HCT116 (cell line): Measurements from ENCODE around the gene EN2. TPM values are rescaled to one million over a fixed set of nuclear protein-coding genes. Genes with fewer than 3 reads are reported as not detected.

ENCODE experiments used
- ATAC-seq: fragments of 200-7000 bp; cut with Tn5 transposase; 2 replicates; pipeline ENCODE4 v1.9.1; 2020; ENCODE audit warnings: mild to moderate bottlenecking, moderate library complexity
- BruUV-seq: library from RNA; stranded (reverse); fragments of 400-500 nt; replicated peaks from 2 replicates; lab custom pipeline; 2021; lab: Mats Ljungman, UMichigan
- CTCF ChIA-PET: fragments of 300-600 bp; sonication (Branson Sonifier 250); formaldehyde crosslinking; loops from one replicate; lab custom pipeline; 2021; ENCODE audit warnings: antibody characterized with exemption; lab: Charles Lee
- POLR2A ChIA-PET: fragments of 300-600, 350-600 bp; sonication (Branson Sonifier 250); formaldehyde crosslinking; loops from one replicate; lab custom pipeline; 2021; ENCODE audit warnings: antibody characterized with exemption; lab: Charles Lee
- RAD21 ChIA-PET, 2 experiments: fragments of 300-600 bp; sonication (Branson Sonifier 250); formaldehyde crosslinking; loops; one replicate each; lab custom pipeline; 2023; ENCODE audit warnings: low total read pairs in 2 of 2; ENCODE audit not compliant: uncharacterized antibody in 2 of 2, unreplicated experiment in 2 of 2, low non-redundant PET in 1 of 2; lab: Charles Lee
- DNase-seq: peaks from one replicate; pipeline ENCODE4 v3.0.0-alpha.2; 2010; ENCODE audit warnings: low read depth, low spot score
- H2AFZ ChIP-seq: fragments of 200-600 bp; shearing (Covaris generic), sonication (generic); 2 replicates; pipeline ENCODE4 v1.6.1; 2017; ENCODE audit warnings: low read depth, mixed run types, mixed read lengths, antibody characterized with exemption, low read length; ENCODE audit not compliant: poor library complexity, severe bottlenecking
- H3K27ac ChIP-seq: 2 replicates; pipeline ENCODE4 v1.5.1; 2012; ENCODE audit warnings: low read depth, low read length
- H3K27me3 ChIP-seq: fragments of 200-600 bp; sonication (generic); 2 replicates; pipeline ENCODE4 v1.6.1; 2016; ENCODE audit warnings: mixed run types, low read length, mixed read lengths; ENCODE audit not compliant: insufficient read depth
- H3K36me3 ChIP-seq, 2 experiments: fragments of 200-500 bp in 1 of 2; fragments of 200-600 bp in 1 of 2; sonication (Bioruptor generic) in 1 of 2; sonication (generic) in 1 of 2; 2 replicates each; pipeline versions ENCODE4 v1.5.1 to v1.6.1; 2014 to 2016; ENCODE audit warnings: low read length in 2 of 2, inconsistent platforms in 1 of 2, mixed read lengths in 1 of 2, mixed run types in 1 of 2; ENCODE audit not compliant: insufficient read depth in 2 of 2, control insufficient read depth in 1 of 2
- H3K4me1 ChIP-seq, 2 experiments: fragments of 200-600 bp in 1 of 2; sonication (generic) in 1 of 2; 2 replicates each; pipeline versions ENCODE4 v1.5.1 to v1.6.1; 2012 to 2017; ENCODE audit warnings: low read length in 2 of 2, inconsistent platforms in 1 of 2, mild to moderate bottlenecking in 1 of 2, mixed read lengths in 1 of 2, mixed run types in 1 of 2, moderate library complexity in 1 of 2; ENCODE audit not compliant: insufficient read depth in 2 of 2, control insufficient read depth in 1 of 2
- H3K4me2 ChIP-seq: fragments of 200-600 bp; sonication (generic); 2 replicates; pipeline ENCODE4 v1.6.1; 2017; ENCODE audit warnings: mixed run types, low read length, mixed read lengths
- H3K4me3 ChIP-seq, 2 experiments: fragments of 200-600 bp in 1 of 2; sonication (generic) in 1 of 2; replicated peaks in 1 of 2; 2 replicates each; pipeline ENCODE4 v1.5.1; 2011 to 2016; ENCODE audit warnings: low read length in 2 of 2, control low read depth in 1 of 2, low read depth in 1 of 2, mild to moderate bottlenecking in 1 of 2, mixed read lengths in 1 of 2, mixed run types in 1 of 2
- H3K79me2 ChIP-seq: fragments of 200-600 bp; sonication (generic); 2 replicates; pipeline ENCODE4 v1.6.1; 2017; ENCODE audit warnings: mild to moderate bottlenecking, mixed run types, low read length, moderate library complexity, mixed read lengths; ENCODE audit not compliant: insufficient read depth
- H3K9ac ChIP-seq: fragments of 200-600 bp; sonication (generic); 2 replicates; pipeline ENCODE4 v1.6.1; 2016; ENCODE audit warnings: low read length, mixed read lengths
- H3K9me2 ChIP-seq: fragments of 200-600 bp; sonication (generic), shearing (Covaris generic); 2 replicates; pipeline ENCODE4 v1.6.1; 2017; ENCODE audit warnings: mixed run types, mild to moderate bottlenecking, moderate library complexity; ENCODE audit not compliant: insufficient read depth
- H3K9me3 ChIP-seq, 2 experiments: fragments of 200-500 bp in 1 of 2; fragments of 200-600 bp in 1 of 2; sonication (Bioruptor generic) in 1 of 2; sonication (generic) in 1 of 2; 2 replicates each; pipeline ENCODE4 v1.6.1; 2014 to 2017; ENCODE audit warnings: low read length in 2 of 2, mixed read lengths in 2 of 2, inconsistent platforms in 1 of 2, low read depth in 1 of 2, mild to moderate bottlenecking in 1 of 2, mixed run types in 1 of 2, moderate library complexity in 1 of 2; ENCODE audit not compliant: control insufficient read depth in 1 of 2, insufficient read depth in 1 of 2
- H4K20me1 ChIP-seq: fragments of 200-600 bp; sonication (generic), shearing (Covaris generic); 2 replicates; pipeline ENCODE4 v1.6.1; 2017; ENCODE audit warnings: mixed run types, mild to moderate bottlenecking, moderate library complexity; ENCODE audit not compliant: insufficient read depth
- EGR1 ChIP-seq: IDR thresholded peaks from 2 replicates; pipeline ENCODE4 v1.6.1; 2012; ENCODE audit warnings: low read depth
- EZH2 ChIP-seq: fragments of 200-600 bp; sonication (generic); IDR thresholded peaks from 2 replicates; pipeline ENCODE4 v1.6.1; 2017; ENCODE audit warnings: antibody characterized with exemption, mixed run types
- FOSL1 ChIP-seq: IDR thresholded peaks from 2 replicates; pipeline ENCODE4 v1.6.1; 2012; ENCODE audit warnings: low read depth
- JUND ChIP-seq: IDR thresholded peaks from 2 replicates; pipeline ENCODE4 v1.6.1; 2012
- POLR2A ChIP-seq: IDR thresholded peaks from 2 replicates; pipeline ENCODE4 v1.7.0; 2011; ENCODE audit warnings: borderline replicate concordance; ENCODE audit not compliant: insufficient read depth, insufficient read length; ENCODE audit errors: extremely low read depth
- RAD21 ChIP-seq: IDR thresholded peaks from 2 replicates; pipeline ENCODE4 v1.6.1; 2012; ENCODE audit warnings: low read depth, mild to moderate bottlenecking
- SP1 ChIP-seq: IDR thresholded peaks from 2 replicates; pipeline ENCODE4 v1.6.1; 2012; ENCODE audit warnings: low read depth
- TCF7L2 ChIP-seq: IDR thresholded peaks from 2 replicates; pipeline ENCODE4 v1.7.0; 2011; ENCODE audit warnings: borderline replicate concordance, inconsistent platforms; ENCODE audit not compliant: insufficient read depth, insufficient read length; ENCODE audit errors: extremely low read depth
- YY1 ChIP-seq: IDR thresholded peaks from 2 replicates; pipeline ENCODE4 v1.6.1; 2011; ENCODE audit warnings: low read length, low read depth, moderate library complexity, mild to moderate bottlenecking; ENCODE audit not compliant: insufficient replicate concordance; ENCODE audit errors: extremely low read depth
- intact Hi-C: fragments of 100-400 bp; cut with micrococcal nuclease; formaldehyde crosslinking; loops from 2 replicates; pipeline ENCODE4 v1.10.0; 2022
- total RNA-seq: library from RNA; stranded (reverse); gene quantifications from one replicate; pipeline ENCODE4 v1.2.1, GENCODE V29; 2021; ENCODE audit not compliant: unreplicated experiment
- TF ChIP-seq, protein P1 (sequence below): IDR thresholded peaks from 2 replicates; pipeline ENCODE4 v1.6.1; 2012
- TF ChIP-seq, protein P2 (sequence below): IDR thresholded peaks from 2 replicates; pipeline ENCODE4 v1.6.1; 2011; ENCODE audit warnings: mild to moderate bottlenecking, low read length, moderate library complexity; ENCODE audit not compliant: insufficient replicate concordance; ENCODE audit errors: extremely low read depth
- TF ChIP-seq, protein P3 (sequence below): IDR thresholded peaks from 2 replicates; pipeline ENCODE4 v1.6.1; 2012; ENCODE audit warnings: low read depth

EN2 gene
- total RNA-seq, 1 experiment from 2014 or later = 0.32 TPM

DNA sequence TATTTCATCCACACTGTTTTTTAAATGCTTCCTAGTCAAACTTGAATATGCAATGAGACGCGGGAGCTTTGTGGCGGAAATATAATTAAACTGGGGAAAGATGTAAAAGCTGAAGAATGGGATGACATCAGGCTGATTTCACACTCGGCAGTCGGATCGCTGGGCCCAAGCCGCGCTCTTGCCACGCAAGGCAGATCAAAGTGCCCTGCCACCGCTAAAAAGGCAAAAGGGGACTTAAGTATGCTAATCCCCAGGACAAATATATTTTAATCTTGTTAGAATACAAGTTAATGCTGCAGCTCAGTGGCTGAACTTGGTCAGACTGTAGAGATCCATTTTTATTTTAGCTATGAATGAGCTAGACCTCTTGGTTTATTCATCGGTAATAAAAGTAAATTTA, 13.8 kb downstream of the EN2 start:
- Histone ChIP-seq H3K9me3 (no peaks in the 10 kb centered on the region), H4K20me1 (no peaks in the 10 kb centered on the region), H3K9me2 (no peaks in the 10 kb centered on the region), H3K36me3 (no peaks in the 10 kb centered on the region), H3K9ac (no peak overlapping the region), H3K4me1 (no peaks in the 10 kb centered on the region), H2AFZ (no peak overlapping the region), H3K4me2 (no peak overlapping the region), H3K79me2 (no peaks in the 10 kb centered on the region), H3K27me3 (peaks cover 9% of the 10 kb centered on the region; the same call in 1 of the 2 replicates), H3K27ac (no peak overlapping the region), H3K4me3 (no peak overlapping the region)
- ChIA-PET POLR2A (no interaction called here), RAD21 (no interaction called here), CTCF (no interaction called here)
- no peak for ATAC-seq
- intact Hi-C loops = no loop called here
- DNase-seq = no peak
- BruUV-seq = no TSS peak
- TF ChIP-seq, protein P1, sequence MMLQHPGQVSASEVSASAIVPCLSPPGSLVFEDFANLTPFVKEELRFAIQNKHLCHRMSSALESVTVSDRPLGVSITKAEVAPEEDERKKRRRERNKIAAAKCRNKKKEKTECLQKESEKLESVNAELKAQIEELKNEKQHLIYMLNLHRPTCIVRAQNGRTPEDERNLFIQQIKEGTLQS = no peak
- TF ChIP-seq, protein P2, sequence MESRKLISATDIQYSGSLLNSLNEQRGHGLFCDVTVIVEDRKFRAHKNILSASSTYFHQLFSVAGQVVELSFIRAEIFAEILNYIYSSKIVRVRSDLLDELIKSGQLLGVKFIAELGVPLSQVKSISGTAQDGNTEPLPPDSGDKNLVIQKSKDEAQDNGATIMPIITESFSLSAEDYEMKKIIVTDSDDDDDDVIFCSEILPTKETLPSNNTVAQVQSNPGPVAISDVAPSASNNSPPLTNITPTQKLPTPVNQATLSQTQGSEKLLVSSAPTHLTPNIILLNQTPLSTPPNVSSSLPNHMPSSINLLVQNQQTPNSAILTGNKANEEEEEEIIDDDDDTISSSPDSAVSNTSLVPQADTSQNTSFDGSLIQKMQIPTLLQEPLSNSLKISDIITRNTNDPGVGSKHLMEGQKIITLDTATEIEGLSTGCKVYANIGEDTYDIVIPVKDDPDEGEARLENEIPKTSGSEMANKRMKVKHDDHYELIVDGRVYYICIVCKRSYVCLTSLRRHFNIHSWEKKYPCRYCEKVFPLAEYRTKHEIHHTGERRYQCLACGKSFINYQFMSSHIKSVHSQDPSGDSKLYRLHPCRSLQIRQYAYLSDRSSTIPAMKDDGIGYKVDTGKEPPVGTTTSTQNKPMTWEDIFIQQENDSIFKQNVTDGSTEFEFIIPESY = no peak

DNA sequence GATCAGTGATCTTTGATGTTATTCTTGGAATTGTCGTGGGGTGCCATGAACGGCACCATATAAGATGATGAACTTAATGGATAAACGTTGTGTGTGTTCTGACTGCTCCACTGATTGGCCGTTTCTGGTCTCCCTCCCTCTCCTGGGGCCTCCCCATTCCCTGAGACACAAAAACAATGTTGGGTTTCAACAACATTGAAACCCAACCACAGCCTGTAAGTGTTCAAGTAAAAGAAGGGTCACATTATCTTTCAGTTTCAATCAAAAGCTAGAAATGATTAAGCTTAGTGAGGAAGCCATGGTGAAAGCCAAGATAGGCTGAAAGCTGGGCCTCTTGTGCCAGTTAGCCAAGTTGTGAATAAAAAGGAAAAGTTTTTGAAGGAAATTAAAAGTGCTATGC, 19.5 kb downstream of the EN2 start:
- Histone ChIP-seq H3K36me3 (no peaks in the 10 kb centered on the region), H3K4me3 (no peak overlapping the region), H3K9me2 (no peaks in the 10 kb centered on the region), H3K27me3 (0 out of 2 replicates have a peak, but pooled peaks cover 6% of the 10 kb centered on the region), H3K9ac (no peak overlapping the region), H2AFZ (no peak overlapping the region), H4K20me1 (no peaks in the 10 kb centered on the region), H3K9me3 (peaks cover 0 to 6% of the 10 kb centered on the region in 2 experiments; a peak in 1 of 4 replicates), H3K4me2 (no peak overlapping the region), H3K4me1 (no peaks in the 10 kb centered on the region), H3K79me2 (no peaks in the 10 kb centered on the region), H3K27ac (no peak overlapping the region)
- ChIA-PET RAD21 (no interaction called here), POLR2A (no interaction called here), CTCF (no interaction called here)
- no TSS peak for BruUV-seq
- DNase-seq (no peak), ATAC-seq (no peak)
- intact Hi-C loops = no loop called here
- no peak for TF ChIP-seq EGR1
- no peak for TF ChIP-seq YY1
- TF ChIP-seq SP1 = no peak
- TF ChIP-seq RAD21 = no peak
- no peak for TF ChIP-seq EZH2
- no peak for TF ChIP-seq POLR2A
- TF ChIP-seq, protein P1 = no peak
- no peak for TF ChIP-seq FOSL1
- TF ChIP-seq TCF7L2 = no peak
- TF ChIP-seq, protein P3, sequence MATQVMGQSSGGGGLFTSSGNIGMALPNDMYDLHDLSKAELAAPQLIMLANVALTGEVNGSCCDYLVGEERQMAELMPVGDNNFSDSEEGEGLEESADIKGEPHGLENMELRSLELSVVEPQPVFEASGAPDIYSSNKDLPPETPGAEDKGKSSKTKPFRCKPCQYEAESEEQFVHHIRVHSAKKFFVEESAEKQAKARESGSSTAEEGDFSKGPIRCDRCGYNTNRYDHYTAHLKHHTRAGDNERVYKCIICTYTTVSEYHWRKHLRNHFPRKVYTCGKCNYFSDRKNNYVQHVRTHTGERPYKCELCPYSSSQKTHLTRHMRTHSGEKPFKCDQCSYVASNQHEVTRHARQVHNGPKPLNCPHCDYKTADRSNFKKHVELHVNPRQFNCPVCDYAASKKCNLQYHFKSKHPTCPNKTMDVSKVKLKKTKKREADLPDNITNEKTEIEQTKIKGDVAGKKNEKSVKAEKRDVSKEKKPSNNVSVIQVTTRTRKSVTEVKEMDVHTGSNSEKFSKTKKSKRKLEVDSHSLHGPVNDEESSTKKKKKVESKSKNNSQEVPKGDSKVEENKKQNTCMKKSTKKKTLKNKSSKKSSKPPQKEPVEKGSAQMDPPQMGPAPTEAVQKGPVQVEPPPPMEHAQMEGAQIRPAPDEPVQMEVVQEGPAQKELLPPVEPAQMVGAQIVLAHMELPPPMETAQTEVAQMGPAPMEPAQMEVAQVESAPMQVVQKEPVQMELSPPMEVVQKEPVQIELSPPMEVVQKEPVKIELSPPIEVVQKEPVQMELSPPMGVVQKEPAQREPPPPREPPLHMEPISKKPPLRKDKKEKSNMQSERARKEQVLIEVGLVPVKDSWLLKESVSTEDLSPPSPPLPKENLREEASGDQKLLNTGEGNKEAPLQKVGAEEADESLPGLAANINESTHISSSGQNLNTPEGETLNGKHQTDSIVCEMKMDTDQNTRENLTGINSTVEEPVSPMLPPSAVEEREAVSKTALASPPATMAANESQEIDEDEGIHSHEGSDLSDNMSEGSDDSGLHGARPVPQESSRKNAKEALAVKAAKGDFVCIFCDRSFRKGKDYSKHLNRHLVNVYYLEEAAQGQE = no peak
- no peak for TF ChIP-seq JUND
